ENCODE measurements around the gene IQGAP2. TPM values are rescaled to one million over a fixed set of nuclear protein-coding genes. Genes with fewer than 3 reads are reported as not detected.

The IQGAP2 gene
- total and polyA plus RNA-seq, 2 of the 8 experiments (the other 6 are each of a cell fraction or from before 2014, with no cell fraction given) = 19.7 to 66.0 TPM

DNA sequence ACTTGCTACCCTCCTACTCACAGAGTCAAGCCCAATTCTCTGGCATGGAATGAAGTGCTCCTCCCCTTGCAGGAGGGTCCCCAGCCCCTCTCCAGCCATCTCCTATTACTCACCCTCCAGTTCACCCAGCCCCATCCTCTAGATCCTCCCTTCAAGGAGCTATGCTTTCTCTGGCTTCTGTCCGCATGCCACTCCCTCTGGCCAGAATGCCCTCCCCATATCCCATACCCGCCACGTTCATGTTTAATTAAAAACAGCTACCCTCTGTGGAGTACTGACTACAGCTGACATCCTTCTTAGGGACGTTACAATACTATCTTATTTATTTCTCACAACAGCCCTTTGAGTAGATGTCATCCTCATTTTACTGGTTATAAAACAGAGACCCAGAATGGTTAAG is 315.8 kb downstream of the IQGAP2 start:
- peaks cover 0 to 2% (median 0%) of the 10 kb centered on the region in 4 experiments; a peak in 2 of 7 replicates for H3K4me1 ChIP-seq (replicated peaks in 1 of 4; ENCODE audit: control insufficient read depth in 3 of 4, insufficient read depth in 4 of 4, low read length in 3 of 4)
- peaks cover 4 to 6% of the 10 kb centered on the region in 2 experiments for H4K20me1 ChIP-seq (replicated peaks in 1 of 2; ENCODE audit: control insufficient read depth in 1 of 2, insufficient read depth in 2 of 2, low read length in 2 of 2)
- no peak overlapping the region for H3K23ac ChIP-seq (ENCODE audit: insufficient read length)
- H2BK20ac ChIP-seq (ENCODE audit: low read length) = no peak overlapping the region
- WGBS, 2 experiments (ENCODE audit: extremely low coverage in 1 of 2, insufficient coverage in 1 of 2, insufficient read length in 1 of 2, insufficient replicate concordance in 2 of 2, low coverage in 1 of 2, low lambda C conversion rate in 2 of 2, missing lambda C conversion rate in 1 of 2) = 94% methylated on average over 4 of the region's 4 CpGs; no CpG with 5 or more reads in 1 of the 2 experiments
- H2AK5ac ChIP-seq (ENCODE audit: low read depth, low read length) = no peak overlapping the region
- H3K23me2 ChIP-seq (ENCODE audit: low read depth, low read length) = peaks cover 13% of the 10 kb centered on the region; the same call in 1 of the 2 replicates
- no peak overlapping the region for H2BK12ac ChIP-seq (ENCODE audit: low read depth, low read length)
- no peak overlapping the region for H3K9ac ChIP-seq (replicated peaks in 1 of 4; ENCODE audit: extremely low read depth in 1 of 4, low read depth in 3 of 4, low read length in 3 of 4)
- H4K8ac ChIP-seq (ENCODE audit: extremely low read depth, insufficient read depth, low read length) = no peak overlapping the region
- no peak overlapping the region for H3K18ac ChIP-seq (ENCODE audit: extremely low read depth, low read length)
- no peaks in the 10 kb centered on the region for H3K36me3 ChIP-seq (ENCODE audit: control insufficient read depth in 2 of 4, insufficient read depth in 4 of 4, low read length in 3 of 4)
- H3K27me3 ChIP-seq (replicated peaks in 1 of 4; ENCODE audit: control insufficient read depth in 3 of 4, extremely low read depth in 1 of 4, insufficient read depth in 3 of 4, low read length in 3 of 4) = peaks cover 5 to 18% (median 14%) of the 10 kb centered on the region in 4 experiments
- no peak overlapping the region for H3K4me2 ChIP-seq (ENCODE audit: insufficient read depth in 1 of 2, low read depth in 2 of 2, low read length in 2 of 2)
- peaks cover 6 to 51% of the 10 kb centered on the region in 2 experiments for H3K79me2 ChIP-seq (ENCODE audit: control insufficient read depth in 1 of 2, insufficient read depth in 2 of 2, low read length in 2 of 2)
- peaks cover 8% of the 10 kb centered on the region; the same call in 1 of the 2 replicates for H3K79me1 ChIP-seq (ENCODE audit: low read depth, low read length)
- no peak overlapping the region for H3K4ac ChIP-seq (replicated peaks; ENCODE audit: insufficient read length, low read depth, low read length)
- no peaks in the 10 kb centered on the region for H3K9me3 ChIP-seq (ENCODE audit: insufficient read depth in 2 of 2, low read depth in 1 of 2, low read length in 1 of 2)
- H3K4me3 ChIP-seq (ENCODE audit: extremely low read depth in 1 of 4, insufficient read depth in 2 of 4, low read depth in 3 of 4, low read length in 4 of 4) = no peak overlapping the region
- H2BK120ac ChIP-seq (replicated peaks; ENCODE audit: low read depth, low read length) = no peak overlapping the region
- no peak overlapping the region for H2AFZ ChIP-seq (ENCODE audit: low read length)
- ChIA-PET POLR2A (ENCODE audit: partially characterized antibody) (interaction anchor here (0.6 kb wide), 1 partner anchor 198 kb away, joined by 3 read pairs; no protein-coding TSS in a partner anchor), CTCF (ENCODE audit: partially characterized antibody) (interaction anchor here (1.1 to 3.3 kb wide), 2 partner anchors 29 to 55 kb away, joined by 3 to 24 read pairs; no protein-coding TSS in a partner anchor)
- no peak for TF ChIP-seq CHD2 (IDR thresholded peaks at IDR 0.05; ENCODE audit: low read length)
- TF ChIP-seq RAD21 (IDR thresholded peaks at IDR 0.05 in 1 of 2, conservative IDR thresholded peaks at IDR 0.05 in 1 of 2; ENCODE audit: low read depth in 2 of 2, low read length in 2 of 2) = no peak
- no peak for TF ChIP-seq CBX5 (IDR thresholded peaks at IDR 0.05; ENCODE audit: low read depth, low read length)
- no peak for TF ChIP-seq GABPA (IDR thresholded peaks at IDR 0.05; ENCODE audit: borderline replicate concordance, insufficient read depth, low read length)
- no peak for TF ChIP-seq KDM5A (IDR thresholded peaks at IDR 0.05; ENCODE audit: low read length)
- H2BK15ac ChIP-seq (ENCODE audit: low read length) = no peak overlapping the region
- no peak overlapping the region for H3K14ac ChIP-seq (ENCODE audit: insufficient read length)
- no peak overlapping the region for H3K27ac ChIP-seq (ENCODE audit: low read depth, low read length)
- no peak for DNase-seq (ENCODE audit: low read depth in 1 of 2, low spot score in 2 of 2)
- FAIRE-seq = no peak
- no peak overlapping the region for H2BK5ac ChIP-seq (ENCODE audit: low read depth, low read length)
- H4K5ac ChIP-seq (ENCODE audit: insufficient read length, low read depth, low read length) = no peak overlapping the region
- no peak overlapping the region for H3K56ac ChIP-seq (replicated peaks; ENCODE audit: insufficient read length, low read depth, low read length)
- H4K91ac ChIP-seq (replicated peaks; ENCODE audit: insufficient read length, low read length) = no peak overlapping the region

Measured in H1 (cell line).